GM13976 (cell line): ENCODE measurements around the gene LEFTY1.

Source experiments
- DNase-seq: peaks from one replicate; pipeline ENCODE4 v3.0.0; 2012; ENCODE audit warnings: low spot score
- in situ Hi-C: fragments of 300-500 bp; cut with MboI; formaldehyde crosslinking; loops from one replicate; pipeline ENCODE4 v1.12.0; 2022; ENCODE audit warnings: low sequenced_read_pairs, mixed read lengths, inconsistent platforms; ENCODE audit not compliant: unreplicated experiment
- TF ChIP-seq, protein P1 (sequence below): IDR thresholded peaks from 2 replicates; pipeline ENCODE4 v1.5.1; 2012; ENCODE audit warnings: borderline replicate concordance, mild to moderate bottlenecking; ENCODE audit not compliant: insufficient read depth; ENCODE audit errors: extremely low read depth, missing control alignments, control extremely low read depth

Gene LEFTY1

DNA sequence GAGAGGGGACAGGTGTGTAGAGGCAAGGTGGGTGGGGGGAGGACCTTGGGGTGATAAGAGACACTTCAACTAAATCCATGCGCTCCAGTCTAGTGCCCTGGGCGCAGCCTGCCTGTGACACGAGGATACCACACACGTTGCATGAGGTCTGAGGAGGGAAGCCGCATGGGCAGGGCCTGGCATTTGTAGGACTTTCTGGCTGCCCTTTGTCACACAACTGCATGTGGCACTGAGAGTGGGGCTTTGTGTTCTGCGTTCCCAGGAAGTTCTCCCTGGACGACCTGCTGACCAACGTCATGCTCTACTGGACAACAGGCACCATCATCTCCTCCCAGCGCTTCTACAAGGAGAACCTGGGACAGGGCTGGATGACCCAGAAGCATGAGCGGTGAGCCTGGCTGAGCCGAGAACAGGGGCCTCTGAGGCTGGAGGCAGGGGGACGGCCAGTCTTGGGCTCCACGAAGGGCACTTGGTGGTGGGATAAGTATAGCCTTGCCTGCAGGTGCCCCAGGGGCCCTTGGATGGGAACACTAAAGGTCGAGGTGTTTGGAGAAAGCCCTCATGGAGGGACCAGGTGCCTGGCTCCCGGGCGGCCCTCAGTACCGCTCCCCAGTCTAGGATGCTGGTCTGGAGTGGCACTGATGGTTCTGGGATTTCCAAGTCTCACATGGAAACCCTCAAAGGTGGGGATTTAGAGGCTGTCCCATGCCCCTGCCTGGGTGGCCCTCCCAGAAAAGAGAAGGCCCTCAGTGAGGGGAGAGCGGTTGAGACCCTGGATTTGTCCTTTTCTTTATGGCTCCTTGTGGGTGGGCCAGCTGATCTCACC lies 44.5 kb downstream of the LEFTY1 start:
- no peak for DNase-seq
- in situ Hi-C loops: no loop called here
- TF ChIP-seq, protein P1, sequence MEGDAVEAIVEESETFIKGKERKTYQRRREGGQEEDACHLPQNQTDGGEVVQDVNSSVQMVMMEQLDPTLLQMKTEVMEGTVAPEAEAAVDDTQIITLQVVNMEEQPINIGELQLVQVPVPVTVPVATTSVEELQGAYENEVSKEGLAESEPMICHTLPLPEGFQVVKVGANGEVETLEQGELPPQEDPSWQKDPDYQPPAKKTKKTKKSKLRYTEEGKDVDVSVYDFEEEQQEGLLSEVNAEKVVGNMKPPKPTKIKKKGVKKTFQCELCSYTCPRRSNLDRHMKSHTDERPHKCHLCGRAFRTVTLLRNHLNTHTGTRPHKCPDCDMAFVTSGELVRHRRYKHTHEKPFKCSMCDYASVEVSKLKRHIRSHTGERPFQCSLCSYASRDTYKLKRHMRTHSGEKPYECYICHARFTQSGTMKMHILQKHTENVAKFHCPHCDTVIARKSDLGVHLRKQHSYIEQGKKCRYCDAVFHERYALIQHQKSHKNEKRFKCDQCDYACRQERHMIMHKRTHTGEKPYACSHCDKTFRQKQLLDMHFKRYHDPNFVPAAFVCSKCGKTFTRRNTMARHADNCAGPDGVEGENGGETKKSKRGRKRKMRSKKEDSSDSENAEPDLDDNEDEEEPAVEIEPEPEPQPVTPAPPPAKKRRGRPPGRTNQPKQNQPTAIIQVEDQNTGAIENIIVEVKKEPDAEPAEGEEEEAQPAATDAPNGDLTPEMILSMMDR: no peak

DNA sequence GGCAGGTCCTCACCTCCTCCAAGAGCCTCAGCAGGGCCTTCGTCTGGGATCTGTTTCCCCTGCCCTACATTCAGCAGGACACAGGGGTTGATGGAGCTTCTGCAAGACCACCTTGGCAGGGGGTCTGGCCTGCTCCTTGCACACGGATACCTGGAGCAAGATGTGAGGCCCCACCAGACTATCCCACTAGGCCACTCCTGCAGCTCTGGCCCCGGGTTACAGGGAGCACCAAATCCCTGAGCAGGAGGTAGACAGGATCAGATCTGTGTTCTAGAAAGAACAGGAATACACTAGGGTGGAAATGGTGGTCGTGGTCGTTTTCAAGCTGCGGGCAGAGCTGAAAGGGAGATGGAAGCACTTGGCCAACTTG lies 45.5 kb downstream of the LEFTY1 start:
- TF ChIP-seq, protein P1: no peak
- in situ Hi-C loops: no loop called here
- no peak for DNase-seq

GRCh38 chr1:225842788-225843425 lies 46.0 kb downstream of the LEFTY1 start:
- TF ChIP-seq, protein P1: no peak
- DNase-seq: no peak
- in situ Hi-C loops: no loop called here

DNA sequence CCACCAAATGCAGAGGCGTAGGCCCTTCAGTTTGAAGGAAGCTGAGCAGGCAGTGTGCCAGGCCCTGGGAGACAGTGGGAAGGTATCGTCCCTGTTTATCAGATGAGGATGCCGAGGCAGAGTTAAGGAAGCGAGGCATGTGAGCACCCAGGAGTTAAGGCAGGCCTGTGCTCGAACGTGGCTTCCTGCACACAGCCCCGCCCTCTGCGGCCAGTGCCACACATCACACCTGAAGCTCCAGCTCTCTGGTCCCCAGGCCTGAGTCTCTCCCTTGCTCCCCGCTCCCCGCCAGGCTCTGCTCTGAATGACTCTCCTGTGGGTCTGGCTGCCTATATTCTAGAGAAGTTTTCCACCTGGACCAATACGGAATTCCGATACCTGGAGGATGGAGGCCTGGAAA lies 46.9 kb downstream of the LEFTY1 start:
- no peak for DNase-seq
- in situ Hi-C loops: no loop called here
- TF ChIP-seq, protein P1: no peak

- TF ChIP-seq, protein P1: no peak
- in situ Hi-C loops: no loop called here
- DNase-seq: no peak
These were observed 48.2 kb downstream of the LEFTY1 start for GRCh38 chr1:225840713-225841112.

DNA sequence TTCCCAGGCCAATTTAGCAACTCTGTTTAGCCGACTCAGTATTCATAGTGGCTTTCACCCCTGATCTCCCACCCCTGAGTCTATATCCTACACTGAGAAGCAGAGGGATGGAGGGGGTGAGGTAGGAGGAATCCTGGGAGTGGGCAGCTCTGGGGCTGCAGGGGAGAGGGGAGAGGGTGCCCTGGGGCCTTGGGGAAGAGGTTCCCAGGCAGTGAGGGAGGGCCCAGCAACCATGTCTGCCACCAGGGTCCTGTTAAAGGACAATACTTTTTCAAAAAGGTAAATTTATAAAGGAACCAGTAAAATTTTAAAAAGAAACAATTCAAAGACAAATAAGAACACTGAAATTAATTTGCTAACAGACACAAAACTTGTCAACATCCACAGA lies 48.7 kb downstream of the LEFTY1 start:
- no peak for DNase-seq
- TF ChIP-seq, protein P1: no peak
- in situ Hi-C loops: no loop called here
